GM18517 (cell line): ENCODE data around the gene CARS1.

Experiments
- ATAC-seq: cut with Tn5 transposase; IDR thresholded peaks from one replicate; pipeline ENCODE4 v1.9.1; 2021; ENCODE audit warnings: mild to moderate bottlenecking, moderate library complexity; ENCODE audit not compliant: unreplicated experiment

The CARS1 gene

DNA sequence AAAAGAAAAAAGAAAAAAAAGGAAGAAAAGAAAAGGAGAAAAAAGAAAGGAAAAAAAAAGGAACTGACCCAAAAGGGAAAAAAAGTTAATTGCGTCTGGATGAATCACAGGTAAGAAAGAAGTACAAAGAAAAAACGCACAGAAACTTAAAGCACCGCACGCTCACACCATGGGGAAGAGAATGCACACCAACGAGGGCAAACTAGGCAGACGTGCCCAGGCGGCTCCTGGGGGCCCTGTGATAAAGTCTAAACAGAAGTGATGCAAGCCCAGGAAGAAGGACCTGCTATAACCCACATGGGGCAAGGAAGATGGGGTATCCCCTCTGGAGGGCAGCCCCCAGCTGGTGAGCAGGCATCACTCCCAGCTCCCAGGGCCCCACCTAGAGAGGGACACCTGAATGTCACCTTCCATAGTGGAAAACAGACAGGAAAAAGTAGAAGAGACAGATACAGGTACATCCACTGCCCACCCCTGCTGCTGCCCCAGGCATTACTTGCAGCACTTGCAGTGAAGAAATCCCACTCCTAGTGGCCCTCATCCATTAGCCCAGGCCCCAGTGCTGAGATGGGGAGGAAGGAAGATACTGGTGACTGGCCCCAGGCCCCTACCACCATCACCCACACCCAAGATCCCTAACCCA is 94.0 kb downstream of the CARS1 start:
- no peak for ATAC-seq

DNA sequence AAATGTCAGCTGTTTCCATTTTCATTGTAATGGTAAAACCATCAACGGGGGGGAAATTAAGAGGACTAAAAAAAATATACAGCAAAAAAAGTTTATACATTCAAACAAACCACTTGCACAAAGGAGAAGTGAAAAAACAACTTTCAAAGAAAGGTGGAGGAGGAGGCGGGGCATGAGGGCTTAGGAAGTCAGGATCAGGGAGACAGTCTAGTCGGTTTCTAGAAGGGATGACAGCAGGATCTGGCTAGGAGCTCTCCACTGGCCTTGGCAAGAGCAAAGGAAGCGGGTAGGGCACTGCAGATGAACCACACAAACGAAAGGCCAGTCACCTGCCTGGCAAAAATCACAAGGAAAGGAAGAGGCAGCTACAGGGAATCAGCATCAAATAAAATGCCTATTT is 96.1 kb downstream of the CARS1 start:
- ATAC-seq = no peak

DNA sequence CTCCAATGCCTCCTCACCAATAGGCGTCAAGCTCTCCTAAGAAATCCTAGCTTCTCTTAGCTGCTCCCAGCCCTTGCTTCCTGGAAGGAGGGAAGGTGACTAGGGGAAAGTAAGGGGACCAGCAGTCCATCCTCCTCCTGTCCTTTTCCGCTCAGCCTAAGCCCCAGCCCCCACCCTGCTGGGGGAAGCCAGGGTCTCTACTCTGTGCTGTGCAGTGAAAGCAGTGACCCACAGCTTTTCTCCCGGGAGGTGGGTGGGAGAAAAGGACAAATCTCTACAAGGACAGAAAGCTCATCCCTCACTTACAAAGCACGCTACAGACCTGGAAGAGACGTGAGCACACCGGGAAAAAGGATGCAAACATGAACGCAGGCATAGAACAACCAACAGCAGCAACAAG is 97.1 kb downstream of the CARS1 start:
- no peak for ATAC-seq

DNA sequence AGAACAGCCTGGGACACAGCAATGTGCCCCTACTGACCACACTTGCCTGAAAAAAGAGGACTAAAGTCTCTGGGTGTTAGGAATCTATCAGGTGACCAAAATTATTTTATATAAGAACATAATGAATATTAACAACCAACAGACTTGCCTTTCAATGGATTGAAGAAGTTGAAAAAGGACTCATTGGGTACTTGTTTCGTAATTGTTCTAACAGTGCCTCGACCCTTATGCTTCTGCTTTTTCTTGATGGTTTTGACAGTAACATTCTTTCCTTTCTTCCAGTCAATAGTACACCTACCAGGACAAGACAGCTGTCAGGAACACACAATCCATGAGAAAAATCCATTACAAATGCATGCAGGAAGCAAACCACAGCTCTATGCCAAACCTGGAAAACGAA is 99.0 kb downstream of the CARS1 start:
- ATAC-seq = no peak

DNA sequence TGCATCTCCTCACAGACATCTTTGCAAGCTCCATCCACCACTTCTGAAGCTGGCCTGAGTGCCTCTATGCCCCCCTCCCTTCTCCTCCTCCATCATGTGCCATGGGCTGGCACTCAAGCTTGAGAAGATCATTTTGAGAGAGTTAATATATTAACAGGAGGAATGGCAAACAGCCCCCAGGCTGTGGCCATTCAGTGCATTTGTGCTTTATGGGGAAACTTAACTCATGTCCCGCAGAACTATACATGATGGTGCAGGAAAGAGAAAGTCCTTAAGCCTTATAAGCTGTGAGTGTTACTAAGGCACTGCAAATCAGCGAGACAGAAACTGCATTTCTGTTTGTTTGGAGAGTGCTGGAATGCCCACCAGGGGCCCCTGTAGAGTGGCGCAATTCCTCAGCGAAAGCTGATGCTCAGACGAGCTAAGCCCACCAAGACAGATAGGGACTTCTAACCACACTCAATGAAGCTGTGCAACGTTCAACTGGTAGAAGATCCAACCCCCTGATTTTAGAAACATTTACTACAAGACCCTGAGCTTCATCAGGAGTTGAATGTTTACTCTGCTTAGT is 101.2 kb downstream of the CARS1 start:
- no peak for ATAC-seq

DNA sequence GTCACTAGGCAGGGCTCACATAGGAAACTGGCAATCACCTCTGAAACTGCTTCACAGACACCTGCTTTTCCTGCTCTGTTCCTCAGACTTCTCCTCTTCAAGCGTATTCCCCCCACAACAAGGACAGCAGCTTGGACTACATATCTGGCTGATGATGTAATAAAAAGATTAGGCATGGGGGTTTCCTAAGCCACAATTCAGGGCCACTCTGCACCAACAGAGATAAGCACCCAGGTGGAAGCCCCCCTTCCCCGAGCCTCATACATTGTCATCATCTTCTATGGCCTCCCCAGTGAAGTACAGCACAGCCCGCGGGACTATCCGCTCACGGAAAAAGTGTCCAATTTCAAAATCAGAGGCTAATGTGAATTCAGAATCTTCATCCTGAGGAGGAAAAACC is 103.0 kb downstream of the CARS1 start:
- no peak for ATAC-seq

DNA sequence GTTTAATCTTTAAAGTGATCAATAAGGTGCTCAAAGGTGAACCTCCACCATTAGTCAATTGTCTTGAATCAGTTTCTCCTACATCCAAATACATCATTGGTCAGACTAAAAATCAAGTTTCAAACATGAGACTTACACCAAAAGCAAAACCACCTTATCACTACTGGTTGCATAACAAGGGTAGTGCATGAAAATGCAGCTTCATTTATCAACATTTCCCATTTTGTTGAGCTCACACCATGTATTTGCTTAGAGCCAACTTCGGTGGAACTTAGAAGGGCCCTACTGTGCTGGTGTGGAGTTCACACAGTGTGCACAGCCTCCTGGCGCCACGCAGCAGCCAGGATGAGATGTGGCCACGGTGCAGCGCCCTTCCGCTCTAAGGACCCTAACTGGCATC is 104.9 kb downstream of the CARS1 start:
- no peak for ATAC-seq

DNA sequence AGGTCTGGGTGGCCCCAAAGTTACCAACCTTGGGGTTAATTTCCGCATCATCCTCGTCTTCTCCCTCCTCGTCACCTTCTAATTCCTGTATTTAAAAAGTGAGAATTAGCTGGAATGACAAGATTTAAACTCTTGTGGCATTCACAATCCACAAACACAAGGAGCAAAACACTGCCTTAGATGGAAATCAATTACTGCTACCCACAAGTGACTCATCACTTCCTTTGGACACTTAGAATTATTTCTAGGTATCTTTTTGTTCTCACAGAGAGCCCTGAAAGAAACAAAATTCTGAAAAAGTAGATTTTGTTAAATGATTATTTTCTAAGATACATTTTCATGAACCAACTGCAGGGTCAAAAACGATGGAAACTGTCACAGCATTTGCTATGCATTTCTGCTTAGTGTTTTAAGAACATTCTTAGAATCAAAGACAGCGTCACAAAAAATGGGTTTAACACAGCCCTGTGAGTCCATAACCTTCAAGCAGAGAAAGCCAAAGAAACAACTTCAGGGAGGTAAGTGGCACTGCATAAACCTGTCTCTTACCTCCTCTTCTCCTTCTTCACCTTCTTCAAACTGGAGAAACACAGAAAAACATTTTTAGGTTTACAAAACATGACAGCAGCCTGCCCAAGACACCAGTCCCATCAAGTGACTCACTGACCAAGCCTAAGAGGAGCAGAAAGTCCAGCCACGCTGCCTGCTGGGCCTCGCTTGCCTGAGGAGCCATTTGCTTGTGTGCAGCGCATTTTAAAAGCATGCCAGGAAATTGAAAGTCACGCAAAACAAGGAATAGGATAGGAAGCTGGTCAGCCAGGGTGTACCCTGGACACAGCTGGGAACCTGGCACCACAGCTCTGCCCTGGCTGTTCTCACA is 105.8 kb downstream of the CARS1 start:
- ATAC-seq = no peak
